NCI-H128 (cell line): ENCODE results near the gene ATP5MC2.
"Not testable (repeated sequence)": the region's sequence is repeated elsewhere in the genome, so short reads cannot be mapped to it uniquely, and the experiment has no call there.

Experiments
- DNase-seq: peaks from one replicate; lab custom pipeline; 2025; ENCODE audit not compliant: unreplicated experiment; lab: John Stamatoyannopoulos, UW

ATP5MC2 gene

GRCh38 chr12:53653595-53653994 lies 22.3 kb downstream of the ATP5MC2 start:
- DNase-seq = no peak

GRCh38 chr12:53652366-53652765 lies 23.5 kb downstream of the ATP5MC2 start:
- DNase-seq = no peak

DNA sequence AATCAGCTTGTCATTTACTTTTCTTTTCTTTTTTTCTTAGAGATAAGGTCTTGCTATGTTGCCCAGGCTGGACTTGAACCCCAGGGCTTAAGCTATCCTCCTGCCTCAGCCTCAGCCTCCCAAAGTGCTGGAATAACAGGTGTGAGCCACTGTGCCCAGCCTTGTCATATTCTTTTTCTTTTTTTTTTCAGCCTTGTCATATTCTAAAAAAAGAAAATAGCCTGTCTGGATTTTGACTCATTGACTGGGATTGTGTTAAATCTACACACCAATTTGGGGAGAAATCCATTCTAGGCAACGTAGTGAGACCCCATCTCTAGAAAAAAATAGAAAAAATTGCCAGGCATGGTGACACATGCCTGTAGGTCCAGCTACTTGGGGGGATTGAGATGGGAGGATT lies 24.1 kb downstream of the ATP5MC2 start:
- DNase-seq = no peak

DNA sequence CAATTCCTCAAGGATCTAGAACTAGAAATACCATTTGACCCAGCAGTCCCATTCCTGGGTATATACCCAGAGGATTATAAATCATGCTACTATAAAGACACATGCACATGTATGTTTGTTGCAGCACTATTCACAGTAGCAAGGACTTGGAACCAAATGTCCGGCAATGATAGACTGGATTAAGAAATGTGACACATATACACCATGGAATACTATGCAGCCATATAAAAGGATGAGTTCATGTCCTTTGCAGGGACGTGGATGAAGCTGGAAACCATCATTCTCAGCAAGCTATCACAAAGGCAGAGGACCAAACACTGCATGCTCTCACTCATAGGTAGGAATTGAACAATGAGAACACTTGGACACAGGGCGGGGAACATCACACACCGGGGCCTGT lies 29.6 kb downstream of the ATP5MC2 start:
- DNase-seq = not testable (repeated sequence)

- no peak for DNase-seq
These were observed 30.7 kb downstream of the ATP5MC2 start for GRCh38 chr12:53645165-53645564.

DNA sequence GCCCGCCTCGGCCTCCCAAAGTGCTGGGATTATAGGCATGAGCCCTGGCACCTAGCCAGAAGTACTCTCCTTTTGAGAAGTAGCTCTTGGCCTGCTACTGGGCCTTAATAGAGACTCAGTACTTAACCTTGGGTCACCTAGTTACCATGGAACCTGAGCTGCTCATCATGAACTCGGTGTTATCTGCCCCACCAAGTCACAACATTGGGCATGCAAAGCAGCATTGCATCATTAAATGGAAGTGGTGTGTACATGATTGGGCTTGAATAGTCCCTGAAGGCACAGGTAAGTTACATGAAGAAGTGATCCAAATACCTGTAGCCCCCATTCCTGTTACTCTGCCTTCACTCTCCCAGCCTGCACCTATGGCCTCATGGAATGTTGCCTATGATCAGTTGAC lies 31.8 kb downstream of the ATP5MC2 start:
- DNase-seq = no peak

GRCh38 chr12:53643232-53643979 lies 32.5 kb downstream of the ATP5MC2 start:
- no peak for DNase-seq

GRCh38 chr12:53638057-53638456 lies 37.8 kb downstream of the ATP5MC2 start:
- no peak for DNase-seq

DNA sequence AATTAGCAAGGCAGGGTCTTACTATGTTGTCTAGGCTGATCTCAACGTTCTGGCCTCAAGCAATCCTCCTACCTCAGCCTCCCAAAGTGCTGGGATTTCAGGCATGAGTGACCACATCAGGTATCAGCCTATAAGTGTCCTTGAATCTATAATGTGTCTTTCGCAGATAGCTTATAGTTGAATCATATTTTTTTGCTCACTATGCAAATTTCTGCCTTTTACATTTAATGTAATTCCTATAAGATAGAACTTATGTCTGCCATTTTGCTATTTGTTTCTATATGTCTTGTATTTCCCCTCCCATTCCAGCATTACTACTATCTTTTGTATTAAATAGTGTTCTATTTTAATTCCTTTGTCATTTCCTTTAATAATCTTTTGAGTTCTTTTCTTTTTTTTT lies 39.2 kb downstream of the ATP5MC2 start:
- no peak for DNase-seq

DNA sequence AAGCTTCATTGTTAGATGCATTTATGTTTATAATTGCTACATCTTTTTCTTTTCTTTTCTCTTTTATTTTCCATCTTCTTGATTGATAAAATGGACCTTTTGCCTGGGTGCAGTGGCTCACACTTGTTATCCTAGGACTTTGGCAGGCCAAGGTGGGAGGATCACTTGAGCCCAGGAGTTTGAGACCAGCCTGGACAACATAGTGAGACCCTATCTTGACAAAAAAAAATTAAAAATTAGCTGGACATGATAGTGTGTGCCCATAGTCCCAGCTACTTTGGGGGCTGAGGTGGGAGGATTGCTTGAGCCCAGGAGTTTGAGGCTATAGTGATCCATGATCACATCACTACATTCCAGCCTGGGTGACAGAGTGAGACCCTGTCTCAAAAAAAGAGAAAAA lies 40.2 kb downstream of the ATP5MC2 start:
- DNase-seq = not testable (repeated sequence)

DNA sequence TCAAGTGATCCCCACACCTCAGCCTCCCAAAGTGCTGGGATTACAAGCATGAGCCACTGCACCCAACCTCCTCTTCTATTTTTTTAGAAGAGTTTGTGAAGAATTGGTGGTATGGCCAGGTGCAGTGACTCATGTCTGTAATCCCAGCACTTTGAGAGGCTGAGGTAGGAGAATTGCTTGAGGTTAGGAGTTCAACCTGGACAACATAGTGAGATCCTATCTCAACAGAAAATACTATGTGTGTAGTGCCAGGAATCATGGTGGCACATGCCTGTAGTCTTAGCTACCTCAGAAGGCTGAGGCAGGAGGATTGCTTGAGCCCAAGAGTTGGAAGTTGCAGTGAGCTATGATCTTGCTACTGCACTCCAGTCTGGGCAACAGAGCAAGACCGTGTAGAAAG lies 44.2 kb downstream of the ATP5MC2 start:
- DNase-seq = no peak

GRCh38 chr12:53627919-53628318 lies 48.0 kb downstream of the ATP5MC2 start:
- DNase-seq = no peak

DNA sequence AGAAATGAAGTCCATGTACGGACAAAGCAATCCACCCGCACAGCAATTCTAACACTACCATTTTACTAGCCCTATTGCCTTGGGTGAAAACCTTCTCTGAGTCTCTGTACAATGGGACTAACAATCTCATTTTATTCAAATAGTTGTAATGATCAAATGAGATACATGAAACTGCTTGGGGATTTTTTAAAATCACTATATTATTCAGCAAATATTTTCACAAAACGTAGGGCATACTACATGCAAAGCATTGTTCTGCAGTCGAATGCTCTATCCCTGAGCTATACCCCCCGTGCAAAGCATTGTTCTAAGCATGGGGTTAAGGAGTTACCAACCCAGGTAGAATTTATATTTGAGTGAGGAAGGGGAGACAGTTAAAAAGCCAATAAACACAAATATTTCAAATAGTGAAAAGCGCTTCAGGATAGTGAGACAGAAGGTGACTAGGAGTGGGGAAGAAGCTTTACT lies 49.1 kb downstream of the ATP5MC2 start:
- no peak for DNase-seq

- peak; percentile 98 for DNase-seq
These were observed 49.8 kb downstream of the ATP5MC2 start, which contains the start of gene ATF7 for GRCh38 chr12:53625946-53626701. Gene ATF7, minus strand, starts transcription at chr12:53626382. Its CDS starts 25,382 bp downstream, at chr12:53601000.

DNA sequence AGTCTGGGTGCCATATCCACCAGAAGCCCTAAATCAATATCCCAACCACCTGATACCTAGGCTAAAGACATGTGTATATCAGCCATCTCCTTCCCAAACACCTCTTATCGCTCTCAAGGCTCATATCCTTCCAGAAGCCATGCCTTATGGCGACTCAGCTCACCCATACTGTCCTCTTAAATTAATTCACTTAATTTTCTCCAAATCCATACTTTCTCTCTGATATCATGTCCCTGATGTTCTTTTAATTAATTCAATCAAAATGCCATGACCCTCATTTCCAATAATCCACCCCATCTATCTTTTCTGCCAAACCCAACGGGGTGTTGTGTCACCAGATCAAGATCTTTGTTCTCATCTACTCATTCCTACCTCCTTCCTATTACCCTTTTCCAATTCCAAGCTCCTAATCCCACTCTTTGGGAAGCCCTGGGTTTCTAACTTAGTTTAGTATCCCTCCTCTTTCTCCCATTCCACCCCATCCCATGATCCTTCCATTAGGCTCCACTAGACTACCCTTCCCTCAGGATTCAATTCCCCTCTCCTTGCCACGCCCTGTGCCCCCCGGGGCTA lies 50.4 kb downstream of the ATP5MC2 start:
- DNase-seq = no peak

GRCh38 chr12:53624956-53625355 lies 50.9 kb downstream of the ATP5MC2 start:
- DNase-seq = no peak

GRCh38 chr12:53624458-53624857 lies 51.4 kb downstream of the ATP5MC2 start:
- no peak for DNase-seq

DNA sequence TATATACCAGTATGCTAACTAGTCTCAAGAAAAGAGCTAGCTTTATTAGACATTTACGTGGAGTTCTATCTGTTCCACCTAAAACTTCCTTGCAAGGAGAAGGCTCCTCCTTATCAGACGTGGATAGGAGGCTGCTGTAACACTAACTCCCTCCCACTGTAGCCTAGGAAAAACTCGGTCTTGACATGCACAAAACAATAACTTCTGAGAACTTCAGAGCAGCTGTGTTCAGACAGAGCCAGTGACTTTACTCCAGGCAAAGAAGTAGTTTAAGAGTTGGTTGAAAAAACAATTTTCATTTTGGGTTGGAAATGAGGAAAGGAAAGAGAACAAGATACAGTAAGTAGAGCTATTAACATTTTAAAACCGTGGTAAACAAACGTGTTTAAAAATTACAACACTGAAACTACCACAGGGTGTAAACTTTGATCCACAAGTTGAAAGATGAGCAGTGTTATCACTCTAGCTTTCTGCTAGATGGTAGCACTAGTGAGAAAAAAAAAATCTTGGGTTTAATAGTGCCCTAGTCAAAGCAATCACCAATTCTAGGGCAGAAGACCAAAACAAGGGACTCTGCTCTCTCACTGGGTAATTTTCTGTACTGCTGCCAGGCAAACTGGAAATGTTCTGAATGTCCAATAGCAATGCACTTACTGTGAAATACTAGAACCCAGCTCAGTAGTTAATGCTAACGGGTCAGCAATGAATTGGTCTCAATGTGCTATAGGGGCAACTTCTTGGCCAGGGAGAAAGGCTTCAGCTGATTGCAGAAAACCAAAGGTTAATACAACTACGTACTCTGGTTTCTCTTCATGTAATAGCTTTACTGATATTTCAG lies 52.1 kb downstream of the ATP5MC2 start:
- no peak for DNase-seq

DNA sequence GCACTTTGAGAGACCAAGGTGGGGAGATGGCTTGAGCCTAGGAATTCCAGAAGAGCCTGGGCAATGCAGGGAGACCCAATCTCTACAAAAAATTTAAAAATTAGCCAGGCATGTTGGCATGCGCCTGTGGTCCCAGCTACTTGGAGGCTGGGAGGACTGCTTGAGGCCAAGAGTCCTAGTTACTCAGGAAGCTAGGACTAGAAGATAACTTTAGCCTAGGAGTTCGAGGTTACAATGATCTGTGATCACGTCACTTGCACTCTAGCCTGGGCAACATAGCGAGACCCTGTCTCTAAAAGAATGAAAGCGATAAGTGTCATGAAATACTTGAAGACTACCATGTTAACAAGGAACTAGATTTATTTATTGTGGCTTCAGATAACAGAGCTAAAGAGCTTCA lies 53.2 kb downstream of the ATP5MC2 start:
- DNase-seq = no peak

DNA sequence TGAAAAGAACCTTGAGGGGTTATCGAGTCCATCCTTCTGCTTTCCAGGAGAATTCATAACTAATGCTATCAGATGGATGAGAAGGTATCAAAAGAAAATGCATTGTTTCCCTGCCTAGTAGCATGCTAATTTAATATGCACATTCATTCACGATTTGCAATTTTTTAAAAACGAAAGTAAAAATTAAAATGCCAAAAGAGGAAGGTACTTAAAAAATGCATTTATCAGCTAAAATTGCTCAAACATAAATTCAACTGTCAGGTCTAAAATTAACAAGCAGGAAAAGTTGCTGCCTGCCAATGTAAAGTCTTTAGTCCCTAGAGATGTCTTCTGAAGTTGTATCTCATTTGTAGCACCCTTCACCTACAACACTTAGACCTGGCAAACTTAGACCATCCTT lies 57.6 kb downstream of the ATP5MC2 start:
- no peak for DNase-seq

- DNase-seq = no peak
These were observed 58.2 kb downstream of the ATP5MC2 start for GRCh38 chr12:53617700-53618099.
